ENCODE data around the gene LOXL1. TPM values are rescaled to one million over a fixed set of nuclear protein-coding genes. Genes with fewer than 3 reads are reported as not detected.

Gene LOXL1
- total RNA-seq, 2 donors from 2014 or later = 2.0 to 2.5 TPM

DNA sequence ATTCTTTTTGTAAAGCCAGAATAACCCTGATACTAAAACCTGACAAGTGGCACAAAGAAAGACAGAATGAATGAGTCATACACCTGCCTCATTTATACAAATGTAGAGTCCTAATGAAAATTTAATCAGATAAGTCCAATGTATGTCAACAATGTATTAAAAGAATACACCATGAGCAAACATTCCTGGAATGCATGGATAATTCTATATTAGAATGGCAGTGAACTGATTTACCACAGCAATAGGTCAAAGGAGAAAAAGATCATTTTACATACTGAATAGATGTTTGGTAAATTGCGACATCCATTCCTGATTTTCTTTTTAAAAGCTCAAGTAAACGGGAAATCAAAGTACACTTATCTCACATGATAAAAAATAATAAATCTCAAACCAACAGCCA lies 11.2 kb upstream of the LOXL1 start:
- ATAC-seq (no peak), DNase-seq (no peak)
- intact Hi-C loops (cut with DNase I, micrococcal nuclease) = no loop called here

DNA sequence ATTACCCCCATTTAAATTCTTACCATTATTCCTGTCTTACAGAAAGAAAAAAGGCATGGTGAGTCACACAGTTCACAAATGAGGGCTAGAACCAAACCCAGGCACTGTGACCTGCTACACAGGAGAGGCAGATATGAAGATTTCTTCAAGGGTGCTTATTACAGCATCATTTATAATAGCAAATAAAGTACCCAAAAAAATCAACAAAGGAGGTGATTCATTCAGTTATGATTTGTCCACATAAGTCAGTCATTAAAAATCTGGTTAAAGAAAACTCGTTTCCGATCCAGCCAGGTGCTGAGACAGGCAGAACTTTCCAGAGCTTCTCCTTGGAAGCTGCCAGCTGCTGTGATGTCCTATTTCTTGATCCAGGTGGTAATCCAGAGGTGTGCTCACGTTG lies 7.5 kb upstream of the LOXL1 start:
- no peak for ATAC-seq
- intact Hi-C loops (cut with DNase I, micrococcal nuclease) = no loop called here
- DNase-seq = no peak

DNA sequence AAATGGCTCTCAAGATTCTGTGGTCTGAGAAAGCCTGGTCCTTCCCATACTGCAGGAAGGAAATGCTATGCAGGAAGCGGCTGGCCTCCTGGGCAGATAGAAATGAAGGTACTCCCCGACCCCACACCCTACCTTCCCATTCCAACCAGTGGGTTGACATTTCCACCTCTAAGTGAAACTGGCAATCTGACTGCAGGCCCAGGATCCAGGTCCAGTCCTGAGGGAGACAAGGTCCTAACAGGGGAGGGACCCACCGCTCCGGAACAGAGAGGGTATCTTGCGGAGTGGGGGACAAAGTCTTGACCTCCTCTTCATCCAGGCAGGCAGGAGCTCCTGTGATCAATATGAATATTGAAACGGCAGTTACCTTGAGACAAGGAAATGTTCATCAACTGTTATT lies 6.6 kb upstream of the LOXL1 start:
- intact Hi-C loops (cut with DNase I, micrococcal nuclease) = no loop called here
- ATAC-seq (no peak), DNase-seq (no peak)

DNA sequence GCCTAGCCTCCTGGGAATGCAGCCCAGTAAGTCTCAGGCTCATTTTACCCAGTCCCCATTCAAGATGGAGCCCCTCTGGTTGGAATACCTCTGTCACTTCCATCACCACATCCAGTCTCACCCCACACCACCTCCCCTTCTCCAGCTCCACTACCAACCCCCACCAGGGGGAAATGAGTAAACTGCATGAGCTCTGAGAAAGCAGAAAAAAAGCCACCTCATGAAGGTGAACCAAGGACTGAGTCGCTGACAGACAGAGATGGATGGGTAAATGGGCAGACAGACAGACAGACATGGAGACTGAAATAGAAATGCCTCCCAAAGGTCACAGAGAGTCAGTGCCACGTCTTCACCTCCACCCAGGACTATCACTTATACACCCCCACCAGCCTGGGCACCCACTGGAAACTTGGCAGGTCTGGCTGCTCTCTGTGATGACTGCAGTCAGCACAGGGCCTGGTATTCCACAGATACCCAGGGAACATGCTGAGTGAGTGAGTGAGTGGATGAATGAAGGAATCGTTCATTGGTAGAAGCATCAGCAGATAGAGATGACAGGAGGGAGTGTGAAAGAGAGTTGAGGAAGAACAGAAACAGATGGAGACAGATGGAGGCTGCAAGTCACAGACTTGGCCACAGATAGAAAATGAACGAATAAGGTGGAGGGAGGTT lies 4.9 kb upstream of the LOXL1 start:
- no peak for DNase-seq
- intact Hi-C loops (cut with DNase I, micrococcal nuclease) = no loop called here
- no peak for ATAC-seq

DNA sequence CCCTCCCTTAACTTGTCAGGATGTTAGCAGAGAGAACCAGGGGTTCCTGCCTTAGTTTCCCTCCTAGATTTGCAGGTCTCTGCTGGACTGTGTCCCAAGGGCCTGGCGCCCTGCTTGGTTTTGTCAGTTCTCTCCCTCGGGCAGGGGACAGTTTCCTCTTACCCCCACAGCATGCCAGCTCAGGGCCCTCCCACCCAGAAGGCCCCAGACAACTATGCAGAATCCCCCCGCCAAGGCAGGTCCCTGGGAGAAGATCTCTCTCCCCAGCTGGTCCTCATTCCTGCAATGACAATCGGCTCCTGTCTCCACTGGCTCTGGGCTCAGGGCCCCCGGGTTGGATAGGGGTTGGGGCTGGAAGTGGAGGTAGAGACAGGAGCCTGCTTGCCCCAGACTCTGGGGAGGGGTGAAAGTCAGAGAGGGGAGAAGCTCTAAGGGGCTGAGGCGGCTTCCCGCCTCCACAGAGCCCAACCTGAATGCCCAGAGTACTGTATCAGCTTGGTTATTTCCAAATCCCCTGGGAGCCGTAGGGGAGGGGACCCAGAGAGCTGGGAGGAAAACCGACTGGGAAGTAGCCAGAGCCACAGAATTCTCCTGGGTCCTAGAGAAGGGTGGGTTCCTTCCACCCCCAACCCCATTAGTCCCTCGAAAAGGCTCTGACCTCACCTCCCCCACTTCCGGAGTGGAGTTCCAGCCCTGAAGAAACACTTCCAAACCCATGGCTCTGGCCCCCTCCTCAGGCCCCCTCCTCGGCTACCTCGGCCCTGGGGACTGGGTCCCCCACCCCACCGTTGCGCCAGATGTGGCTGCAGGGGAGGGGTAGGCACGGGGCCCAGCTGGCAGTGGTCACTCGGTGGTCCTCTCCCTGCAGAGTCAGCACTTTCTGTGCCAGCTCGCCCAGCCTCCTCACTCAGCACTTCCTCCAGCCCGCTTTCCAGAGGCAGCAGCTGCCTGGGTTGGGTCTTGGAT lies 3.8 kb upstream of the LOXL1 start:
- intact Hi-C loops (cut with DNase I, micrococcal nuclease) = no loop called here
- DNase-seq (no peak), ATAC-seq (no peak)

DNA sequence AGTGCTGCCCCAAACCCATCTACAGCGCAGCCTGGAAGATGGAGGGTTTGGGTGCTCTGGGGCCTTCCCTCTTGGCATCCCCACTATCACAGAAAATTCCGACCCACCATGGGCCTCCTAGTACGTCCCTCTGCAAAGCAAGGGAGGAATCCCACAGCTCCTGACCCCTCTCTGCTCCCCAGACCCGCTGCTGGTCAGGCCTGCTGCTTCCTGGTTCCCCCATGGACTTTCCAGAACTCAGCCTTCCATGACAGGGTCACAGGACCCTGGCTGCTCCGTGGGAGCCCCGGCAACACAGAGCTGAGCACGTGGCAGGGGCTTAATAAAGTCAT lies 3.1 kb upstream of the LOXL1 start:
- no peak for ATAC-seq
- intact Hi-C loops (cut with DNase I, micrococcal nuclease) = no loop called here
- no peak for DNase-seq

DNA sequence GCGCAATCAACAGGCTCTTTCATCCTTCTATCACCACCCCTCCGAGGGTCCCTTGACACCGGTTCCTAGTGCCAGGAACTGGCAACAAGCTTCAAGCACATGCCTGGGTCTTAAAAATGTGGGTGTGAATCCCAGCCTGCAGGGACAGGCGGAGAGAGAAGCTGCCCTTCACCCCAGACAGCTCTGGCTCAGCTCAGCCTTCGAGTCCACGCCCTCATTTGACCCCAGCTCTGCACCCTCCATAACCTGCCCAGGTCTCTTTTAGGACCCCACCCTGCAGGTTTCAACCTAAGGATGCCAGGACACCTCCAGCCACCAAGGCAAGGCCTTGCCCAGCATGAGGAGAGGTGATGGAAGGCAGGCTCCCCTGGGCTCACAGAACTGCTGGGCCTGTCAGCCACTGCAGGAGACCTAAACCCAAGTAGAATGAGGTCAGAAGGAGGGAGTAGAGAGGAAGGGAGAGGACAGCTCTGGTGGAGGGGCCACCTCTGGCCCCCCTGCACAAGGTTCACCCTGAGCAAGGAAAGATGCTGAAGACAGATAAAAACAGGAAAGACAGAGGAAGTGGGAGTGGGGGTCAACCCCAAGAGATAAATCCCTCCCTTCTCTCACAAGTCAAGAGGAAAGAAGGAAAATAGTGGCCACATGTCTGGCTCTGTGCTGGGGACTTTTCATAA lies 2.6 kb upstream of the LOXL1 start:
- DNase-seq (no peak), ATAC-seq (no peak)
- intact Hi-C loops (cut with DNase I, micrococcal nuclease) = no loop called here

DNA sequence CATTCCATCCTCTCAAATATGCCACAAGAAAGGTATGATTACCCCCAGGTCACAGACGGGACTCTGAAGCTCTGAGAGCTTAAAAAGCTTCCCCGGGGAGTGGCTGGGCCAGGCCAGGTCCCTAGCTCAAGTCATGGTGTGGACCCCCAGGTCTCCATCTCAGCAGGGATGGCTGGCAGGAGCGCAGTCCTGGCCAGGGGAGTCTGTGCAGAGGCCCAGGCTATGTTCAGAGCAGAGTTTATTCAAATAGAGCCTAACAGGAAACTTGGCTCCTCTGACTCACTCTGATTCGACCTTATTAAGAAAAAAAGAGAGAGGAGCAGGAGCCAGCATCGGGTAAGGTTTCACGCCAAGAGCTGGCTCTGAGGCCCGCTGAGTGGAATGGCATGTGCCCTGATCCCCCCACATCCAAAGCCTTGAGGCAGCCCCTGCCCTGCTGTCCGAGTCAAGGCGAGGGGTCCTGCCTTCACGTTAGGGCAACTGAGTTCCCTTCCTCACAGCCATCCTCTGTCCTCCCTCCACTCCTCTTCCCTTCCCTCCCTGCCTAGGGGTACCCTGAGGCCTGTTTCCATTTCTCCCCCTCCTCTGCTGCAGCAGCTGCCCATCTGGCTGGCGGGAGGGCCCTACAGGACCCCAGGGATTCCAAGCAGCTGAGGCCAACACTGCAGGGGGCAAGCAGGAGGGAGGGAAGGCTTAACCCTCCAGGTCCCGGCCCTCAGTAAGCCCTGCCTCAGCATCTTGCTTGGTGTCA lies 1.9 kb upstream of the LOXL1 start:
- intact Hi-C loops (cut with DNase I, micrococcal nuclease) = no loop called here
- no peak for ATAC-seq
- DNase-seq = no peak

DNA sequence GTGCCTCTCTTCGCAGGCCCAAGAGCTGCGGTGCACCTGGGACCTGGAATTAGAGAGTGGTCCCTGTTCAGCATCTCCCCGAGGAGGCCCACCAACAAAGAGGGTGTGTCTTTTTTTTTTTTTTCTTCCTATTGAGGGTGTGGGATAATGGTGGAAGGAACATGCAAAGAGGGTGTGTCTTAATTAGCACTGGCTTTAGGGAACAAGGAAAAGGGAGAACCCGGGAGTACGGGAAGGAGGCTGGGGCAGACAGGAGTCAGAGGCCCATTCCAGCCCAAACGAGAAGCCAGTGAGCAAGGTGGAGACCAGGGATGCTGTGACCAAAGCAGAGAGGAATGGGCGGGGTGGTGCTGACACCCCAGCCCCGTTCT lies 429 bp upstream of the LOXL1 start:
- no peak for DNase-seq
- ATAC-seq = peak; percentile 41
- intact Hi-C loops (cut with DNase I, micrococcal nuclease) = no loop called here

DNA sequence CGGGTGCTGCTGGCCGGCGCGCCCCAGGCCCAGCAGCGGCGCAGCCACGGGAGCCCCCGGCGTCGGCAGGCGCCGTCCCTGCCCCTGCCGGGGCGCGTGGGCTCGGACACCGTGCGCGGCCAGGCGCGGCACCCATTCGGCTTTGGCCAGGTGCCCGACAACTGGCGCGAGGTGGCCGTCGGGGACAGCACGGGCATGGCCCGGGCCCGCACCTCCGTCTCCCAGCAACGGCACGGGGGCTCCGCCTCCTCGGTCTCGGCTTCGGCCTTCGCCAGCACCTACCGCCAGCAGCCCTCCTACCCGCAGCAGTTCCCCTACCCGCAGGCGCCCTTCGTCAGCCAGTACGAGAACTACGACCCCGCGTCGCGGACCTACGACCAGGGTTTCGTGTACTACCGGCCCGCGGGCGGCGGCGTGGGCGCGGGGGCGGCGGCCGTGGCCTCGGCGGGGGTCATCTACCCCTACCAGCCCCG lies 777 bp downstream of the LOXL1 start:
- peak; percentile 56 for ATAC-seq
- intact Hi-C loops (cut with DNase I, micrococcal nuclease) = no loop called here
- DNase-seq = peak; percentile 61 to 70

DNA sequence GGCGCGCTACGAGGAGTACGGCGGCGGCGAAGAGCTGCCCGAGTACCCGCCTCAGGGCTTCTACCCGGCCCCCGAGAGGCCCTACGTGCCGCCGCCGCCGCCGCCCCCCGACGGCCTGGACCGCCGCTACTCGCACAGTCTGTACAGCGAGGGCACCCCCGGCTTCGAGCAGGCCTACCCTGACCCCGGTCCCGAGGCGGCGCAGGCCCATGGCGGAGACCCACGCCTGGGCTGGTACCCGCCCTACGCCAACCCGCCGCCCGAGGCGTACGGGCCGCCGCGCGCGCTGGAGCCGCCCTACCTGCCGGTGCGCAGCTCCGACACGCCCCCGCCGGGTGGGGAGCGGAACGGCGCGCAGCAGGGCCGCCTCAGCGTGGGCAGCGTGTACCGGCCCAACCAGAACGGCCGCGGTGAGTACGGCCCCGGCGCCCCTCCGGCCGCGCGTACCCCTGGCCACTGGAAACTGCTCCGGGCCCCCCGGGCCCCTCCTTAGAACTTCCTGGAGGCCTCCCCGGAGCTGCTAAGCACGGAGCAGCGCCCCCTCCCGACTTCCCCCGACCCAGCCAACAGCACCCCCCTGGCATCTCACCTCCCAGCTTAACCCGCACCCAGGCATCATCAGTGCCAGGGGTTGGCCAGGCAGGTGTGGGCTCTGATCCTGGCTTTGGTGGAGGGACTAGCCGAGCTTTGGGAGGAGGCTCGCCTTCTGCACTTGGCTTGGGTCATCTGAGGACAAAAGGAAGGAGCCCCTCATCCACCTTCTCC lies 1.4 kb downstream of the LOXL1 start:
- intact Hi-C loops (cut with DNase I, micrococcal nuclease) = no loop called here
- DNase-seq (peak; percentile 59 to 75), ATAC-seq (peak; percentile 84)

DNA sequence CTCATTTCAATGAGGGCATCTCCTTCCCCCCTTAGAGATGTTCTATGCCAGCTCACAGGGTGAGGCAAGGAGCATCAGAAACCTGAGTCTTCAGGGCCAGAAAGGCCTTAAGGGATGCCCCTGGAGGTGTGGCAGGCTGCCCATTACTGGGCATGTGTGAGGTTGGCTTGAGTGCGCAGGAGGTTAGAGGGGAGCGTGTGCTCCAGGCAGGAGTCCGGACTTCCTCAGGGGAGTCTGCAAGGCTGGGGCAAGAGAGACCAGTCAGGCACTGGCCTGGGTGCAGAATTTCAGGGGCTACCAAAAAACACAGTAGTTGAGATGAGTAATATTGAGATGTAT lies 1.9 kb downstream of the LOXL1 start:
- intact Hi-C loops (cut with DNase I, micrococcal nuclease) = no loop called here
- no peak for ATAC-seq
- DNase-seq = no peak

DNA sequence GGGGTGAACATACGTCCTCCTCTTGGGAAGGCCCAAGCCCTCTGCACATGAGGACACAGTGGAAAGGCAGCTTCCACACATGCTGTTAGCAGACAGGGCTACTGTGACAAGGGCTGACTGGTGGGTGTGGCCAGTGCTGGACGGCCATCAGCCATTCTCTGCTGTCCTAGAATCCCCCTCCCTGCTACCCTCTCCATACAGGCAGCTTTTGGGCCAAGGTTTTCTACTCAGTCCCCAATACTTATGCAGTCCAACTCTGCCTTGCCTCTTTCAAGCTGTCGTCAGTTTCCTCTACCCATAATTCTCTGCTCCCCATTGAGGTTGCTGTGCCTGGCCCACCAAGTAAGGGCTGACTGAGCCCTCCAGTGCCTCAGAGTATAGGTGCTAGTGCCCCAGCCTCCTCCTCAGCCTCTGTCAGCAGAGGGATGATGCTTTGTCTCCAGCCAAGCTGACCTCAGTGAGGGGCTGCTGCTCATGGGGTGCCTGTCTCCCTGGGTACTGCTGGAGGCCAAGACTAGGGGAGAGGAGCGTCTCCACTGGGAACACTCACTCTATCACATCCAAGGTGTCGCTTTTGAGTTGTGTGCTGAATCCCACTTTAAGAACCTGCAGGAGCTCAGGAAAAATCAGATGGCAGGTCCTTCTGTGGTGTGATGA lies 2.8 kb downstream of the LOXL1 start:
- intact Hi-C loops (cut with DNase I, micrococcal nuclease) = no loop called here
- DNase-seq (no peak), ATAC-seq (no peak)

DNA sequence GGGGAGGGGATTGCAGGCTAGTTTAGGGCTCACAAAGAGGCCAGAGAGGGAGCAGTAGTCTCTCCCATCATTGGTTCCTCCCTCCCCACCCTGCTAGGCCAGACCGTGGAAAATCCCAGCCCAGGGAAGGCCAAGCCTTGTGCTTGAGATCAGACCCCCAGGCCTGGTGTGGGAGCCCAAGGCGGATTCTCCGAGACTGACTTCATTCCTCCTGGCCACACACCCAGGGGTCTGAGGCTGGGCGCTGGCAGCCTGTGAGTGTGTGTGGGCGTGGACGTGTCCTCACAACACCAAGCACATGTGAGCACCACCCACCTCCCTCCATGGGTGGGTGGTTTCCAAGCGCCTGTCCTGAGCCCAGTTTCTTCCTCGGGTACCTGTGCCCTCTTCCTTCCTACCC lies 4.1 kb downstream of the LOXL1 start:
- ATAC-seq (no peak), DNase-seq (no peak)
- intact Hi-C loops (cut with DNase I, micrococcal nuclease) = no loop called here

DNA sequence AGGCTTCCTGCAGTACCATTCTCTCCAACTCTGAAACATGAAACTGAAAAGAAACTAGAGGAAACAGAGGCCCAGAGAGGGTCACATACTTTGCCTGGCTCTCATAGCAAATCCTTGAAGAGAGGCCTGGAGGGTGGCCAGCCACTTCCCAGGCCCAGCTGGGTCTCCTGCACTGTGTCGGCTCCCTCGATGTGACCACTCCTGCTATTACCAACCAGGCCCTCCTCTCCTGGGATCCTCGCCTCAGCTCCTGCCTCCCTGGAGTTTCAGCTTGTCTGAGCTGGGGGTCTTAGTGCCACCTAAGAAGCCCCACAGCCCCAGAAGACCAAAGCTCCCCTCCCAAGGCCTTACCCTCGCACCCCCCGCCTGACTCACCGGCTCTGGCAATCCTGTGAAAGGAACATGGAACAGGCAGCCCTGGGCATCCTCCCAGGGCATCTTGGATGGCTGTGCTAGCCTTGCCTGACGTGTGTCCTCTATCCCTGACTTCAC lies 4.6 kb downstream of the LOXL1 start:
- intact Hi-C loops (cut with DNase I, micrococcal nuclease) = no loop called here
- DNase-seq = no peak
- ATAC-seq = no peak

DNA sequence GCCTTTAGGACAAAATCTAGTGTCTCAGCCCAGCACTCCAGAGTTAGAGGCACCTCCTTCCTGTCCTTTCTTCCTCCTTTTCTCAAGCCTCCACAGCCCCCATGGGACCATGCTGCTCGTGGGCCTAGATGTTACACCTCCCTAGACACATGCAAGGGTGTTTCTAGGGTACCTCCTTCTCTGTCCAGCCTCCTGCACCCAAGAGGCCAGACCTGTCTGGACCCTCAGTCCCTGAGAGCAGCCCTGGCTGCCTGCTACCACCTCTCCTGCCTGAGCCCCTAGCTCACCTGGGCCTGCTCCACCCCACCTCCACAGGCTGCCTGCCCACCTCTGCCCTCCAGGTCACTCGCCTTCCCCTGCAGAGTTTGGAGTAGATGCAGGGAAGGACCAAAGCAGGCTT lies 5.2 kb downstream of the LOXL1 start:
- intact Hi-C loops (cut with DNase I, micrococcal nuclease) = no loop called here
- ATAC-seq (no peak), DNase-seq (no peak)

DNA sequence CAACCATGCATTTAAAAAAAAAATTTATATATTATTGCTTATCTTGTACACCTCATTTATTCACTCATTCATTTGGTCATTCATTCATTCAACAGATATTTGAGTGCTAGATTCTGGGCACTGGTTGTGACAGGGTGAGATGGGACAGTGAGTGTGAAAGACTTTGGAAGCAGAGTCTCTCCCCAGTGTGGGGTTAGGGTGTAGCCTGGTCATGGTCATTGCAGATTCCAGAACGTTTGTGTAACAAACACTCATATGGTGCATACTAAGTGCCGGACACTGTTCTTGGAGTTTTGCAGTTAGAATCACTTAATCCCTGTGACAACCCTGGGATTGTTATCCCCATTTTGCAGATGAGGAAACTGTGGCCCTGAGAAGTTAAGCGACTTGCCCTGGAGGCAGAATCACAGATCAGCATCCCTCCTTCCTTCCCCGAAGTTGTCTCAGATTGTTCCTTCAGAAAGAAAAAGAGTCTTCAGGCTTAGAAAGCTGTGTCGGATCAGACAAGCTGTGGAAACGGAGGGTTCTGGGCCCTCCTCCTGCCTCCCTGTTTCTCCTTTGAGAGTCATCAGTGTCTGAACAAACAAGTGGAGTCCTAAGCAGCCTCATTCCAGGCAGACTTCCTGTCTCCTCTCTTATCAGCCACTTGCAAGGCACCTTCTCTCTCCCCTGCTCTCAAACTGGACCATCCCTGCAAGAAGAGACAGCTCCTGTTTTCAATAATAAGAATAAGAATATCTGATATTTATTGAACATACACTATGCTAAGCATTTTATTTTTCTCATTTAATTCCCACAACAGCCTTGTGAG lies 6.3 kb downstream of the LOXL1 start:
- ATAC-seq = no peak
- intact Hi-C loops (cut with DNase I, micrococcal nuclease) = no loop called here

More for the DNA sequence above, 6.3 kb downstream of the LOXL1 start:
- no peak for DNase-seq
